Naive thymus-derived CD4-positive, alpha-beta T cell (primary cell): ENCODE data around the gene GMPR. TPM values are rescaled to one million over a fixed set of nuclear protein-coding genes. Genes with fewer than 3 reads are reported as not detected.

Source experiments
- ATAC-seq: fragments of 150-1000 bp; cut with Tn5 transposase; 2 replicates; pipeline ENCODE4 v1.10.0; 2021; ENCODE audit warnings: mild to moderate bottlenecking, moderate library complexity
- CTCF ChIA-PET: fragments of 350-600 bp; sonication (Branson Sonifier 250); formaldehyde crosslinking; loops from one replicate; lab custom pipeline; 2021; ENCODE audit warnings: antibody characterized with exemption; lab: Charles Lee
- POLR2A ChIA-PET: fragments of 350-600 bp; sonication (Branson Sonifier 250); formaldehyde crosslinking; loops from one replicate; lab custom pipeline; 2021; ENCODE audit warnings: antibody characterized with exemption, inconsistent platforms; lab: Charles Lee
- DNase-seq, 9 donors: peaks; one replicate each; pipeline versions ENCODE4 v3.0.0 to v3.0.0-alpha.2; 2020 to 2022; ENCODE audit warnings: mixed read lengths in 1 of 9
- H3K27ac ChIP-seq: one replicate; pipeline ENCODE4 v1.7.0; 2013; ENCODE audit warnings: mild to moderate bottlenecking, low read depth, low read length, moderate library complexity
- H3K27me3 ChIP-seq, 2 donors: one replicate each; pipeline ENCODE4 v1.7.0; 2013; ENCODE audit warnings: low read length in 2 of 2, mild to moderate bottlenecking in 2 of 2, moderate library complexity in 2 of 2; ENCODE audit not compliant: control insufficient read depth in 2 of 2, insufficient read depth in 2 of 2
- H3K36me3 ChIP-seq, 3 experiments: 1 replicate in 2 of 3; 2 replicates in 1 of 3; pipeline ENCODE4 v1.7.0; 2013; ENCODE audit warnings: low read length in 3 of 3, mild to moderate bottlenecking in 3 of 3, moderate library complexity in 1 of 3; ENCODE audit not compliant: insufficient read depth in 3 of 3, control insufficient read depth in 2 of 3
- H3K4me1 ChIP-seq, 2 donors: one replicate each; pipeline ENCODE4 v1.7.0; 2013; ENCODE audit warnings: low read length in 2 of 2, mild to moderate bottlenecking in 2 of 2, moderate library complexity in 1 of 2; ENCODE audit not compliant: control insufficient read depth in 2 of 2, insufficient read depth in 2 of 2
- H3K4me3 ChIP-seq: 2 replicates; pipeline ENCODE4 v1.7.0; 2013; ENCODE audit warnings: mild to moderate bottlenecking, low read length
- H3K9me3 ChIP-seq, 3 experiments: 1 replicate in 2 of 3; 2 replicates in 1 of 3; pipeline ENCODE4 v1.7.0; 2013; ENCODE audit warnings: low read length in 3 of 3; ENCODE audit not compliant: control insufficient read depth in 2 of 3
- H3K27ac Mint-ChIP-seq, 9 donors: one replicate each; pipeline ENCODE4 v1.8.0; 2020 to 2022; ENCODE audit warnings: mixed read lengths in 9 of 9, mild to moderate bottlenecking in 8 of 9, moderate library complexity in 5 of 9, inconsistent platforms in 2 of 9
- H3K27me3 Mint-ChIP-seq, 5 donors: one replicate each; pipeline ENCODE4 v1.8.0; 2021 to 2022; ENCODE audit warnings: mixed read lengths in 5 of 5, mild to moderate bottlenecking in 1 of 5
- H3K36me3 Mint-ChIP-seq, 5 donors: one replicate each; pipeline ENCODE4 v1.8.0; 2020 to 2022; ENCODE audit warnings: mixed read lengths in 5 of 5, mild to moderate bottlenecking in 3 of 5, inconsistent platforms in 1 of 5
- H3K4me1 Mint-ChIP-seq, 7 donors: one replicate each; pipeline ENCODE4 v1.8.0; 2020 to 2022; ENCODE audit warnings: mixed read lengths in 7 of 7, mild to moderate bottlenecking in 3 of 7, inconsistent platforms in 1 of 7
- H3K4me3 Mint-ChIP-seq, 10 donors: one replicate each; pipeline ENCODE4 v1.8.0; 2020 to 2022; ENCODE audit warnings: mild to moderate bottlenecking in 10 of 10, mixed read lengths in 10 of 10, moderate library complexity in 6 of 10, inconsistent platforms in 2 of 10
- H3K9me3 Mint-ChIP-seq, 11 donors: one replicate each; pipeline ENCODE4 v1.8.0; 2020 to 2022; ENCODE audit warnings: mixed read lengths in 11 of 11, mild to moderate bottlenecking in 4 of 11, inconsistent platforms in 1 of 11, moderate library complexity in 1 of 11
- intact Hi-C, 2 donors: fragments of 100-400 bp; cut with micrococcal nuclease; formaldehyde crosslinking; loops; one replicate each; pipeline ENCODE4 v1.15.1; 2023
- polyA plus RNA-seq, 2 donors: library from polyadenylated mRNA; unstranded; fragments of 300-500 nt; fragmentation: Illumina TruSeq; gene quantifications; one replicate each; pipeline ENCODE4 v1.2.3, GENCODE V29; 2021
- total RNA-seq, 6 experiments: library from RNA in 5 of 6; stranded (reverse) in 5 of 6; gene quantifications; 1 replicate in 5 of 6; 2 replicates in 1 of 6; pipeline ENCODE4 v1.2.3 and lab custom pipeline; 2021 to 2026

Gene GMPR
- total and polyA plus RNA-seq, 7 experiments from 2014 or later = 0.60 to 2.1 (median 0.93) TPM; not detected in 2

DNA sequence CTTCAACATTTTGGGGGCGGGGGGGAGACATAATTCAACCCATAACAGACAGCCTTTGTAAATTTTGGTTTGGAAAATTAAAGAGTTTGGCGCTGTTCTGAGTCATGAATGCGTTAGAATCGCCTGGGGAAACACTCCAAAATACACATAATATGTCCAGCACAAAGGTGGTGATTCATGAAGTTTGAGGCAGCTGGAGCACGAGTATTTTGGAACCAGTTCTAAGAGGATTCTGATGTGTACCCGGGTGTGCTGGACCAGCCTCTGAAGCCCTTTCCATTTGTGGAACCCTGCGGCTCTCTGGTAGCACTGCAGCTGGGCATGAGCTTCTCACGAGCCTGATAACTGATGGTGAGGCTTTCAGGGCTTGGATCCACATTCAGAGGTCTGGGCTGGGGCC, 4.7 kb downstream of the GMPR start:
- no peaks in the 10 kb centered on the region for H3K9me3 Mint-ChIP-seq
- H3K4me1 Mint-ChIP-seq = peaks cover 4 to 14% (median 9%) of the 10 kb centered on the region in 7 donors
- POLR2A ChIA-PET = no interaction called here
- no peaks in the 10 kb centered on the region for H3K27me3 ChIP-seq
- ATAC-seq = no peak
- DNase-seq = no peak
- intact Hi-C loops = no loop called here
- peaks cover 0 to 2% (median 0%) of the 10 kb centered on the region in 5 donors for H3K36me3 Mint-ChIP-seq
- H3K9me3 ChIP-seq = no peaks in the 10 kb centered on the region
- H3K4me3 ChIP-seq = no peak overlapping the region
- H3K27me3 Mint-ChIP-seq = peaks cover 6 to 28% (median 7%) of the 10 kb centered on the region in 5 donors
- no peak overlapping the region for H3K4me3 Mint-ChIP-seq
- no peak overlapping the region for H3K27ac Mint-ChIP-seq
- CTCF ChIA-PET = no interaction called here
- H3K36me3 ChIP-seq = no peaks in the 10 kb centered on the region
- peaks cover 7 to 8% of the 10 kb centered on the region in 2 donors for H3K4me1 ChIP-seq
- no peak overlapping the region for H3K27ac ChIP-seq

DNA sequence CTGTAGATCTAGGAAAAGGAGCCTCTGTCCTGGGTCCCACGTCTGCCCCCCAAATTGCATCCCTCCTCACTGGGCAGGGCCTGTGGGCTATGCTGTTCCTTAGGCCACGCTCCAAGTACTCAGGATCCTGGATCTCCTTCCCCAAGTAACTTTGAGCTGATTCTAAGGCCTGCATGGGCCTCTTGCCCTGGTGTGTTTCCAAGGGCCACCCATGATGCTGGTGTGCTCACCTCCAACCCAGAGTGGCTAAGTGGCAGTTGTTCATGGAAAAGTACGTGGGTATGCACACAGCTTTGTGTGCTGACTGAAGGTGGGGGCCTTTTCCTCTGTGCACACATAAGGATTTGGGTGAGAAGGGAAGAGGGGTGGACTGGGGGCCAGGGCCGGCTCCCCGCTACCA, 5.3 kb downstream of the GMPR start:
- DNase-seq (no peak), ATAC-seq (no peak)
- peaks cover 0 to 2% (median 0%) of the 10 kb centered on the region in 5 donors for H3K36me3 Mint-ChIP-seq
- no peak overlapping the region for H3K27ac Mint-ChIP-seq
- Histone ChIP-seq H3K27me3 (no peaks in the 10 kb centered on the region), H3K36me3 (no peaks in the 10 kb centered on the region), H3K27ac (no peak overlapping the region), H3K4me3 (no peak overlapping the region), H3K4me1 (peaks cover 7 to 8% of the 10 kb centered on the region in 2 donors), H3K9me3 (no peaks in the 10 kb centered on the region)
- H3K4me3 Mint-ChIP-seq = no peak overlapping the region
- H3K27me3 Mint-ChIP-seq = peaks cover 6 to 26% (median 7%) of the 10 kb centered on the region in 5 donors
- POLR2A ChIA-PET = no interaction called here
- CTCF ChIA-PET = no interaction called here
- intact Hi-C loops = no loop called here
- H3K9me3 Mint-ChIP-seq = no peaks in the 10 kb centered on the region
- H3K4me1 Mint-ChIP-seq = peaks cover 3 to 12% (median 8%) of the 10 kb centered on the region in 7 donors

GRCh38 chr6:16244446-16244845, 6.1 kb downstream of the GMPR start:
- no peaks in the 10 kb centered on the region for H3K9me3 Mint-ChIP-seq
- H3K9me3 ChIP-seq = no peaks in the 10 kb centered on the region
- no peaks in the 10 kb centered on the region for H3K27me3 ChIP-seq
- no peak overlapping the region for H3K27ac Mint-ChIP-seq
- CTCF ChIA-PET = no interaction called here
- DNase-seq (no peak), ATAC-seq (no peak)
- H3K36me3 Mint-ChIP-seq = no peaks in the 10 kb centered on the region
- H3K36me3 ChIP-seq = no peaks in the 10 kb centered on the region
- peaks cover under 1 to 3% of the 10 kb centered on the region in 2 donors for H3K4me1 ChIP-seq
- H3K4me3 Mint-ChIP-seq = no peak overlapping the region
- H3K4me3 ChIP-seq = no peak overlapping the region
- no peak overlapping the region for H3K27ac ChIP-seq
- peaks cover 0 to 18% (median 0%) of the 10 kb centered on the region in 5 donors for H3K27me3 Mint-ChIP-seq
- peaks cover 0 to 4% (median 0%) of the 10 kb centered on the region in 7 donors for H3K4me1 Mint-ChIP-seq
- POLR2A ChIA-PET = no interaction called here
- intact Hi-C loops = no loop called here

DNA sequence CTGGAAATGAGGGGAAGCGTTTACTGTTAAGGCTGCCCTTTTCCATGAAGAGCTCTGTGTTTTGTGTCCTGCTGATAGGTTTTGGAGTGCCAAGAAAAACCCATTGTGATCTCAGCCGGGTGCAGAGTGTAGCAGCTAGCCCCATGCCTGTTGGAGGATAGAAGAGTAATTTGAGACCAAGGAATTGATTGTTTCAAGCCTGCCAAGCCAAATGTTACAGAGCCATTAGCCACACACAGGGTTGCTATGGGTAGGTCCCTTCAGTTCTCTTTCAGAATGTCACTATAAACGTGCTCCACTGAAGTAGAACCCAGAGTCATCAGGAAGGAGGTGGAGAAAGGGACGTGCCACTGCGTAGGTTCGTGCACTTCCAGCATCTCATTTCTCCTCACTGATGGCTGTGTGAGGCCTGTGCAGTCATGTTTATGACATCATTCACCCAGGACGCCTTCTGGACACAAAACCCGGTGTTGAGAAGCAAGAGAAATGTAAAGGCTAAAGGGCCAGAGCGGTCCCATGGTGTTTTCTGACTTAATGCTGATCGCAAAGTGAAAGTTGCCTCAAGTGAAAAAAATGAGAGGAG, 6.6 kb downstream of the GMPR start:
- Histone ChIP-seq H3K4me1 (no peaks in the 10 kb centered on the region), H3K4me3 (no peak overlapping the region), H3K27me3 (no peaks in the 10 kb centered on the region), H3K27ac (no peak overlapping the region), H3K9me3 (no peaks in the 10 kb centered on the region), H3K36me3 (no peaks in the 10 kb centered on the region)
- CTCF ChIA-PET = no interaction called here
- no peaks in the 10 kb centered on the region for H3K36me3 Mint-ChIP-seq
- DNase-seq = no peak
- H3K9me3 Mint-ChIP-seq = no peaks in the 10 kb centered on the region
- no peak for ATAC-seq
- no peak overlapping the region for H3K27ac Mint-ChIP-seq
- peaks cover 0 to 14% (median 0%) of the 10 kb centered on the region in 5 donors for H3K27me3 Mint-ChIP-seq
- H3K4me1 Mint-ChIP-seq = peaks cover 0 to 3% (median 0%) of the 10 kb centered on the region in 7 donors
- intact Hi-C loops = no loop called here
- POLR2A ChIA-PET = no interaction called here
- H3K4me3 Mint-ChIP-seq = no peak overlapping the region

- no peak for DNase-seq
- Histone ChIP-seq H3K27me3 (no peaks in the 10 kb centered on the region), H3K27ac (no peak overlapping the region), H3K4me1 (no peaks in the 10 kb centered on the region), H3K9me3 (no peaks in the 10 kb centered on the region), H3K4me3 (no peak overlapping the region), H3K36me3 (no peaks in the 10 kb centered on the region)
- Mint-ChIP-seq H3K27ac (no peak overlapping the region), H3K9me3 (peaks cover 0 to 2% (median 0%) of the 10 kb centered on the region in 11 donors), H3K27me3 (no peaks in the 10 kb centered on the region), H3K4me3 (no peak overlapping the region), H3K4me1 (peaks cover 0 to 7% (median 0%) of the 10 kb centered on the region in 7 donors), H3K36me3 (peaks cover 0 to 6% (median 0%) of the 10 kb centered on the region in 5 donors)
- ChIA-PET CTCF (interaction anchor here (0.6 kb wide), 1 partner anchor 45 kb away, joined by 3 read pairs; no protein-coding TSS in a partner anchor), POLR2A (no interaction called here)
- intact Hi-C loops = no loop called here
- no peak for ATAC-seq
Observed at GRCh38 chr6:16248271-16248853, 10.0 kb downstream of the GMPR start.

DNA sequence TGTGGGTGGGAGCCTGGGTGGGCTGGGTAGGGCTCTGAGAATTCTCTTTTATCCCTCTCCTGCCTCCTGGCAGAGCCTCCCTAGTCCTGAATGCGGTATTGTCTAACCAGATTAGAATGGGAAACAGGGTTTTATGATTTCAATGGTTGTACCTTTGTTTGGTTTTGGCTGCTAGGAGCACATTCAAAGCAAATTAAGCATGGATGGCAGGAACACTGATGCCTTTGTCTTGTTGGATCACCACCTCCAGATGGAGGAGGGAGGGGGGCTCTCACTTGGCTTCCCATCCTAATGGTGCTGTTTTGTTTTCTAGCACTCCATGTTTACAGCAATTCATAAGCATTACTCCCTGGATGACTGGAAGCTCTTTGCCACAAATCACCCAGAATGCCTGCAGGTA, 11.6 kb downstream of the GMPR start:
- Histone ChIP-seq H3K4me3 (no peak overlapping the region), H3K4me1 (no peaks in the 10 kb centered on the region), H3K27ac (no peak overlapping the region), H3K27me3 (no peaks in the 10 kb centered on the region), H3K9me3 (no peaks in the 10 kb centered on the region), H3K36me3 (no peaks in the 10 kb centered on the region)
- H3K36me3 Mint-ChIP-seq = peaks cover 0 to 10% (median 0%) of the 10 kb centered on the region in 5 donors
- no peaks in the 10 kb centered on the region for H3K27me3 Mint-ChIP-seq
- DNase-seq (no peak), ATAC-seq (no peak)
- H3K9me3 Mint-ChIP-seq = peaks cover 0 to 2% (median 0%) of the 10 kb centered on the region in 11 donors
- peaks cover 0 to 7% (median 0%) of the 10 kb centered on the region in 7 donors for H3K4me1 Mint-ChIP-seq
- no peak overlapping the region for H3K4me3 Mint-ChIP-seq
- CTCF ChIA-PET = no interaction called here
- no peak overlapping the region for H3K27ac Mint-ChIP-seq
- POLR2A ChIA-PET = no interaction called here
- intact Hi-C loops = no loop called here

- DNase-seq (no peak), ATAC-seq (no peak)
- Mint-ChIP-seq H3K9me3 (peaks cover 0 to 2% (median 0%) of the 10 kb centered on the region in 11 donors), H3K4me1 (peaks cover 0 to 7% (median 0%) of the 10 kb centered on the region in 7 donors), H3K27ac (no peak overlapping the region), H3K27me3 (peaks cover 0 to 3% (median 0%) of the 10 kb centered on the region in 5 donors), H3K4me3 (no peak overlapping the region), H3K36me3 (peaks cover 0 to 10% (median 0%) of the 10 kb centered on the region in 5 donors)
- POLR2A ChIA-PET = no interaction called here
- intact Hi-C loops = no loop called here
- H3K9me3 ChIP-seq = no peaks in the 10 kb centered on the region
- no peaks in the 10 kb centered on the region for H3K27me3 ChIP-seq
- CTCF ChIA-PET = no interaction called here
- no peak overlapping the region for H3K27ac ChIP-seq
- no peak overlapping the region for H3K4me3 ChIP-seq
- H3K4me1 ChIP-seq = no peaks in the 10 kb centered on the region
- H3K36me3 ChIP-seq = no peaks in the 10 kb centered on the region
Observed at GRCh38 chr6:16251706-16252105, 13.3 kb downstream of the GMPR start.
